OCI-LY1 (cell line): Measurements from ENCODE around the gene MYBBP1A.

Source experiments
- H2AFZ ChIP-seq: fragments of 200-600 bp; sonication (generic), shearing (Covaris generic); 2 replicates; pipeline ENCODE4 v1.6.0; 2014; ENCODE audit warnings: antibody characterized with exemption, mild to moderate bottlenecking, low read length
- H3F3A ChIP-seq: fragments of 200-600 bp; sonication (generic), shearing (Covaris generic); 2 replicates; pipeline ENCODE4 v1.6.0; 2014; ENCODE audit warnings: mild to moderate bottlenecking, antibody characterized with exemption, low read length, moderate library complexity; ENCODE audit not compliant: insufficient read depth
- H3K27ac ChIP-seq: fragments of 200-600 bp; sonication (generic); 2 replicates; pipeline ENCODE4 v1.5.1; 2014; ENCODE audit warnings: low read length, mixed run types, mild to moderate bottlenecking, low read depth; ENCODE audit not compliant: poor library complexity, severe bottlenecking
- H3K27me3 ChIP-seq: fragments of 200-600 bp; sonication (generic); 2 replicates; pipeline ENCODE4 v1.6.0; 2014; ENCODE audit warnings: antibody characterized with exemption, mild to moderate bottlenecking, low read length, moderate library complexity; ENCODE audit not compliant: insufficient read depth
- H3K36me3 ChIP-seq: fragments of 200-600 bp; sonication (generic); 2 replicates; pipeline ENCODE4 v1.6.1; 2014; ENCODE audit warnings: mild to moderate bottlenecking, antibody characterized with exemption, low read length, moderate library complexity, mixed read lengths; ENCODE audit not compliant: insufficient read depth
- H3K4me1 ChIP-seq: fragments of 200-600 bp; sonication (generic); 2 replicates; pipeline ENCODE4 v1.5.1; 2014; ENCODE audit warnings: mild to moderate bottlenecking, low read length, moderate library complexity; ENCODE audit not compliant: insufficient read depth, severe bottlenecking
- H3K4me2 ChIP-seq: fragments of 200-600 bp; sonication (generic), shearing (Covaris generic); 2 replicates; pipeline ENCODE4 v1.6.1; 2014; ENCODE audit warnings: low read length
- H3K4me3 ChIP-seq: fragments of 200-600 bp; sonication (generic); 2 replicates; pipeline ENCODE4 v1.5.1; 2014; ENCODE audit warnings: low read length, low read depth, mild to moderate bottlenecking, mixed read lengths; ENCODE audit not compliant: poor library complexity, severe bottlenecking
- H3K79me2 ChIP-seq: fragments of 200-600 bp; shearing (Covaris generic); 2 replicates; pipeline ENCODE4 v1.6.1; 2016; ENCODE audit warnings: mixed run types, low read length, mixed read lengths; ENCODE audit not compliant: insufficient read depth
- H3K9ac ChIP-seq: fragments of 200-600 bp; sonication (generic), shearing (Covaris generic); 2 replicates; pipeline ENCODE4 v1.6.1; 2014; ENCODE audit warnings: mild to moderate bottlenecking, low read length, mixed read lengths
- H3K9me2 ChIP-seq: fragments of 200-600 bp; sonication (generic), shearing (Covaris generic); 2 replicates; pipeline ENCODE4 v1.6.1; 2014; ENCODE audit warnings: low read depth, mild to moderate bottlenecking, low read length, mixed read lengths
- H3K9me3 ChIP-seq: fragments of 200-600 bp; shearing (Covaris generic); 2 replicates; pipeline ENCODE4 v1.6.1; 2014; ENCODE audit warnings: low read length, mixed read lengths
- H4K20me1 ChIP-seq: fragments of 200-600 bp; sonication (generic), shearing (Covaris generic); 2 replicates; pipeline ENCODE4 v1.6.0; 2016; ENCODE audit warnings: mild to moderate bottlenecking, low read length; ENCODE audit not compliant: insufficient read depth
- EZH2 ChIP-seq: fragments of 200-600 bp; sonication (generic), shearing (Covaris generic); IDR thresholded peaks from 2 replicates; pipeline ENCODE4 v1.8.0; 2017; ENCODE audit warnings: borderline replicate concordance, mixed run types, mild to moderate bottlenecking, antibody characterized with exemption, low read length, moderate library complexity, mixed read lengths
- TF ChIP-seq, protein P1 (sequence below): fragments of 200-600 bp; sonication (generic), shearing (Covaris generic); IDR thresholded peaks from 2 replicates; pipeline ENCODE4 v1.5.1; 2017; ENCODE audit warnings: mild to moderate bottlenecking, antibody characterized with exemption, low read length, moderate library complexity, mixed read lengths

The MYBBP1A gene

DNA sequence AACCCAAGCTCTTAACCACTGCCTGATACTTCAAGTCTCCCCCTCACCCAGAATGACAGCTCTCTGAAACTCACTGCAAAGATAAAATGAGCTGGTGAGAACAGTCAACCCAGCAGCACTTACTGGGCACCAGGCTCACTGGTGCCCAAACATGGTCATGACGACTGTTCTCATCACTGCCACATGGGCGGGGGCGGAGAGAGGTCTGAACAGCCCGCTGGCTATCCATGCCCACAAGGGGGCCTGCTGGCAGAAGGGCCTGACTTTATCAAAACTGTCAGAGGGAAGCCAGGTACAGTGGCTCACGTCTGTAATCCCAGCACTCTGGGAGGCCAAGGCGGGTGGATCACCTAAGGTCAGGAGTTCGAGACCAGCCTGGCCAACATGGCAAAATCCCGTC is 4.0 kb downstream of the MYBBP1A start:
- TF ChIP-seq, protein P1, sequence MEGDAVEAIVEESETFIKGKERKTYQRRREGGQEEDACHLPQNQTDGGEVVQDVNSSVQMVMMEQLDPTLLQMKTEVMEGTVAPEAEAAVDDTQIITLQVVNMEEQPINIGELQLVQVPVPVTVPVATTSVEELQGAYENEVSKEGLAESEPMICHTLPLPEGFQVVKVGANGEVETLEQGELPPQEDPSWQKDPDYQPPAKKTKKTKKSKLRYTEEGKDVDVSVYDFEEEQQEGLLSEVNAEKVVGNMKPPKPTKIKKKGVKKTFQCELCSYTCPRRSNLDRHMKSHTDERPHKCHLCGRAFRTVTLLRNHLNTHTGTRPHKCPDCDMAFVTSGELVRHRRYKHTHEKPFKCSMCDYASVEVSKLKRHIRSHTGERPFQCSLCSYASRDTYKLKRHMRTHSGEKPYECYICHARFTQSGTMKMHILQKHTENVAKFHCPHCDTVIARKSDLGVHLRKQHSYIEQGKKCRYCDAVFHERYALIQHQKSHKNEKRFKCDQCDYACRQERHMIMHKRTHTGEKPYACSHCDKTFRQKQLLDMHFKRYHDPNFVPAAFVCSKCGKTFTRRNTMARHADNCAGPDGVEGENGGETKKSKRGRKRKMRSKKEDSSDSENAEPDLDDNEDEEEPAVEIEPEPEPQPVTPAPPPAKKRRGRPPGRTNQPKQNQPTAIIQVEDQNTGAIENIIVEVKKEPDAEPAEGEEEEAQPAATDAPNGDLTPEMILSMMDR: peak; percentile 23; the same call in 1 of the 2 replicates
- no peak for TF ChIP-seq EZH2
- no peak overlapping the region for H3K9ac ChIP-seq
- H3K4me2 ChIP-seq: no peak overlapping the region
- H3K79me2 ChIP-seq: peaks cover 18% of the 10 kb centered on the region
- H3K36me3 ChIP-seq: peaks cover 77% of the 10 kb centered on the region
- no peak overlapping the region for H3K27ac ChIP-seq
- H3K9me3 ChIP-seq: no peaks in the 10 kb centered on the region
- no peaks in the 10 kb centered on the region for H3K27me3 ChIP-seq
- no peak overlapping the region for H3K4me3 ChIP-seq
- H3F3A ChIP-seq: no peaks in the 10 kb centered on the region
- H3K9me2 ChIP-seq: no peaks in the 10 kb centered on the region
- peaks cover 20% of the 10 kb centered on the region for H3K4me1 ChIP-seq
- H4K20me1 ChIP-seq: no peaks in the 10 kb centered on the region
- H2AFZ ChIP-seq: no peak overlapping the region

DNA sequence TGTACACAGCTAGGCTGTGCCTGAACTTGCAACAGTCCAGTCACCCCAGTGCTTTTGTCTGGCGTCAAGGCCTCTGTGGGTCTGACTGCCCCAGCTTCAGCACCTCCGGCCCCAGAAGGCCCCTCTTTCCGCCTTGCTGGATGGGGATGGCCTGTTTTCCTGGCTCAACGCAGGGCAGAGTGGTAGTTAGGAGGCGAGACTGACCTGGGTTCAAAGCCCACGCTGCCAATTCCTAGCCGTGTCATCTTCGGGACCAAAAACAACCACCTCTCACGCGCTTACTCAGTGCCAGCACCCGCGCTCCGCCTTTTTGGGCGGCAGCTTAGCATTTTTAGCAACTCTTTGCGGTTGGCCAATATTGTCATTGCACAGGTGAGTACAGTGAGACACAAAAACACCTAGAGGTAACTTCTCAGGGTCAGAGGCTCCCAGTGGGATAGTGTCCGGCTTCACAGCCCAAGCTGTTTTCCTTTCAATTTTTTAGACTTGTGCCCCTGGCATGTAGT is 4.6 kb downstream of the MYBBP1A start:
- no peak overlapping the region for H3K4me3 ChIP-seq
- no peaks in the 10 kb centered on the region for H3F3A ChIP-seq
- H3K9me2 ChIP-seq: no peaks in the 10 kb centered on the region
- no peaks in the 10 kb centered on the region for H4K20me1 ChIP-seq
- no peaks in the 10 kb centered on the region for H3K9me3 ChIP-seq
- H3K79me2 ChIP-seq: peaks cover 18% of the 10 kb centered on the region
- H3K27ac ChIP-seq: no peak overlapping the region
- H3K36me3 ChIP-seq: peaks cover 83% of the 10 kb centered on the region
- no peaks in the 10 kb centered on the region for H3K27me3 ChIP-seq
- H3K4me1 ChIP-seq: peaks cover 14% of the 10 kb centered on the region
- no peak overlapping the region for H2AFZ ChIP-seq
- no peak overlapping the region for H3K9ac ChIP-seq
- TF ChIP-seq, protein P1: no peak
- no peak for TF ChIP-seq EZH2
- no peak overlapping the region for H3K4me2 ChIP-seq

DNA sequence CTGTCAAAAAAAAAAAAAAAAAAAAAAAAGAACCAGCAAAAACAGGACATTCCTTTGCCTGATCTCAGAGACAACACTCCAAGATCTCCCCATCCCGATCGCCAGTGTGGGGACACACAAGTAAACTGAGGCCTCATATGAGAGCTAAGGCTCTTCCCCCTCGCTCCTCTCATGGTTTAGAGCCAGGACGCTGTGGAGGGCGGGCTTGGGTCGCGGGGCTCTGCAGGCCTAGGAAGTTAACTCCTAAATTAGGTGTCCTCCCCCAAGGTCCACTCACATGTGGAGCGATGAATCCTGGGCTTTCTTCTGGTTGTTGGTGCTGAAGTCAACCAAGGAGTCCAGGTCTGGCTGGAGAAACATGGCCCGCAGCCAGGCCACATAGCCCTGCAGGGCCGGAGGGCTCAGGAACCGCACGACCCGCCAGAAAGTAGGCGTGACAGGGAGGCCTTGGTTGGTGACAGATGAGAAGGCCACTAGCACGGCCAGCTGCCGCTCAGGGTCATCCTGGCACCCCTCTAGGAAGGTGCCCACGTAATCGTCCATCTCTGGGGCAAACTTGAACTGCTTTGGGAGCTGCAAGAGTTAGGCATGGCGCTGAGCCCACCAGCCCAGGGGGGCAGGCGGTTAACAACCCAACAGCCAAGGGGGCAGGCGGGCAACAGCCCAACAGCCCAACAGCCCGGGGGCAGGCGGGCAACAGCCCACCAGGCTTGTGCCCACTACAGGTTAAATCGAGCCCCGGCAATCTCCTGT is 5.2 kb downstream of the MYBBP1A start:
- Histone ChIP-seq H2AFZ (no peak overlapping the region), H3K27ac (no peak overlapping the region), H3F3A (no peaks in the 10 kb centered on the region), H3K9me2 (no peaks in the 10 kb centered on the region), H3K36me3 (peaks cover 89% of the 10 kb centered on the region), H3K4me2 (no peak overlapping the region), H3K27me3 (no peaks in the 10 kb centered on the region), H4K20me1 (no peaks in the 10 kb centered on the region), H3K4me1 (peaks cover 13% of the 10 kb centered on the region), H3K9me3 (no peaks in the 10 kb centered on the region), H3K79me2 (peaks cover 17% of the 10 kb centered on the region), H3K9ac (no peak overlapping the region), H3K4me3 (no peak overlapping the region)
- no peak for TF ChIP-seq EZH2
- TF ChIP-seq, protein P1: no peak
